Measurements from ENCODE around the gene SMPD2.

Gene SMPD2

GRCh38 chr6:109440331-109441068 is at the start of gene SMPD2, which contains the start of gene PPIL6:
SMPD2 (plus strand) TSS chr6:109440724; CDS start chr6:109441122, 398 bp downstream.
PPIL6 (minus strand) TSS chr6:109440628; CDS start chr6:109440590, 38 bp downstream.
- in situ Hi-C loops (cut with MboI; ENCODE audit: low sequenced_read_pairs) = no loop called here

- in situ Hi-C loops (cut with MboI; ENCODE audit: low sequenced_read_pairs) = loop anchor here (10.0 kb wide), 1 partner anchor 209 kb away; no protein-coding TSS in a partner anchor
Observed at GRCh38 chr6:109393157-109393885, 47.2 kb upstream of the SMPD2 start.

GRCh38 chr6:109393886-109394281 is 46.6 kb upstream of the SMPD2 start:
- in situ Hi-C loops (cut with MboI; ENCODE audit: low sequenced_read_pairs) = loop anchor here (10.0 kb wide), 1 partner anchor 209 kb away; no protein-coding TSS in a partner anchor

GRCh38 chr6:109396046-109396718 is 44.3 kb upstream of the SMPD2 start:
- in situ Hi-C loops (cut with MboI; ENCODE audit: low sequenced_read_pairs) = loop anchor here (10.0 kb wide), 1 partner anchor 211 kb away; no protein-coding TSS in a partner anchor

GRCh38 chr6:109397020-109397419 is 43.5 kb upstream of the SMPD2 start:
- in situ Hi-C loops (cut with MboI; ENCODE audit: low sequenced_read_pairs) = loop anchor here (10.0 kb wide), 1 partner anchor 212 kb away; no protein-coding TSS in a partner anchor

- in situ Hi-C loops (cut with MboI; ENCODE audit: low sequenced_read_pairs) = no loop called here
Observed at GRCh38 chr6:109406196-109406595, 34.3 kb upstream of the SMPD2 start.

- in situ Hi-C loops (cut with MboI; ENCODE audit: low sequenced_read_pairs) = no loop called here
Observed at GRCh38 chr6:109411034-109411433, 29.5 kb upstream of the SMPD2 start.

- in situ Hi-C loops (cut with MboI; ENCODE audit: low sequenced_read_pairs) = no loop called here
Observed at GRCh38 chr6:109417646-109418045, 22.9 kb upstream of the SMPD2 start.

- in situ Hi-C loops (cut with MboI; ENCODE audit: low sequenced_read_pairs) = no loop called here
Observed at GRCh38 chr6:109420751-109421150, 19.8 kb upstream of the SMPD2 start.

GRCh38 chr6:109421184-109421583 is 19.3 kb upstream of the SMPD2 start:
- in situ Hi-C loops (cut with MboI; ENCODE audit: low sequenced_read_pairs) = no loop called here

- in situ Hi-C loops (cut with MboI; ENCODE audit: low sequenced_read_pairs) = no loop called here
Observed at GRCh38 chr6:109424946-109425345, 15.6 kb upstream of the SMPD2 start.

- in situ Hi-C loops (cut with MboI; ENCODE audit: low sequenced_read_pairs) = no loop called here
Observed at GRCh38 chr6:109428889-109429477, 11.5 kb upstream of the SMPD2 start.

GRCh38 chr6:109429496-109429895 is 11.0 kb upstream of the SMPD2 start:
- in situ Hi-C loops (cut with MboI; ENCODE audit: low sequenced_read_pairs) = no loop called here

GRCh38 chr6:109434456-109434855 is 6.1 kb upstream of the SMPD2 start:
- in situ Hi-C loops (cut with MboI; ENCODE audit: low sequenced_read_pairs) = no loop called here

- in situ Hi-C loops (cut with MboI; ENCODE audit: low sequenced_read_pairs) = no loop called here
Observed at GRCh38 chr6:109436041-109436440, 4.5 kb upstream of the SMPD2 start.

- in situ Hi-C loops (cut with MboI; ENCODE audit: low sequenced_read_pairs) = no loop called here
Observed at GRCh38 chr6:109441069-109441816, 719 bp downstream of the SMPD2 start.

GRCh38 chr6:109442393-109442924 is 1.9 kb downstream of the SMPD2 start:
- in situ Hi-C loops (cut with MboI; ENCODE audit: low sequenced_read_pairs) = no loop called here

- in situ Hi-C loops (cut with MboI; ENCODE audit: low sequenced_read_pairs) = no loop called here
Observed at GRCh38 chr6:109443425-109443950, 3.0 kb downstream of the SMPD2 start.

GRCh38 chr6:109445382-109445781 is 4.9 kb downstream of the SMPD2 start:
- in situ Hi-C loops (cut with MboI; ENCODE audit: low sequenced_read_pairs) = no loop called here

- in situ Hi-C loops (cut with MboI; ENCODE audit: low sequenced_read_pairs) = no loop called here
Observed at GRCh38 chr6:109446072-109446471, 5.5 kb downstream of the SMPD2 start.
